Stimulated activated CD4-positive, alpha-beta T cell treated with anti-CD3 and anti-CD28 coated beads, TNF-alpha, amount 100 ng/mL, for 48 hours (primary cell): ENCODE data around the gene SLC37A1.

ENCODE experiments used
- DNase-seq, 3 donors: peaks; one replicate each; pipeline ENCODE4 v3.0.0-alpha.2; 2020; ENCODE audit warnings: low read depth in 3 of 3

SLC37A1 gene

GRCh38 chr21:42561762-42562650 is 48.4 kb downstream of the SLC37A1 start:
- DNase-seq: no peak

- DNase-seq: no peak
Observed at GRCh38 chr21:42562816-42563215, 49.2 kb downstream of the SLC37A1 start.

- no peak for DNase-seq
Observed at GRCh38 chr21:42563261-42563660, 49.6 kb downstream of the SLC37A1 start.

GRCh38 chr21:42563686-42564085 is 50.0 kb downstream of the SLC37A1 start:
- no peak for DNase-seq

GRCh38 chr21:42564561-42564971 is 50.9 kb downstream of the SLC37A1 start:
- no peak for DNase-seq

- DNase-seq: no peak
Observed at GRCh38 chr21:42565206-42565810, 51.7 kb downstream of the SLC37A1 start.

- DNase-seq: no peak
Observed at GRCh38 chr21:42565886-42566523, 52.4 kb downstream of the SLC37A1 start.

GRCh38 chr21:42566524-42567213 is 53.0 kb downstream of the SLC37A1 start:
- no peak for DNase-seq

- no peak for DNase-seq
Observed at GRCh38 chr21:42567214-42567555, 53.5 kb downstream of the SLC37A1 start.

GRCh38 chr21:42567861-42568260 is 54.2 kb downstream of the SLC37A1 start:
- DNase-seq: no peak

- no peak for DNase-seq
Observed at GRCh38 chr21:42568376-42568775, 54.7 kb downstream of the SLC37A1 start.

GRCh38 chr21:42568866-42569731 is 55.4 kb downstream of the SLC37A1 start:
- no peak for DNase-seq

- no peak for DNase-seq
Observed at GRCh38 chr21:42569732-42570301, 56.2 kb downstream of the SLC37A1 start.

GRCh38 chr21:42570362-42570761 is 56.7 kb downstream of the SLC37A1 start:
- no peak for DNase-seq

GRCh38 chr21:42570841-42571387 is 57.3 kb downstream of the SLC37A1 start:
- DNase-seq: no peak

- no peak for DNase-seq
Observed at GRCh38 chr21:42571391-42572150, 57.9 kb downstream of the SLC37A1 start.

GRCh38 chr21:42572906-42573495 is 59.3 kb downstream of the SLC37A1 start:
- DNase-seq: no peak

- no peak for DNase-seq
Observed at GRCh38 chr21:42574234-42575027, 60.8 kb downstream of the SLC37A1 start.

GRCh38 chr21:42575111-42575510 is 61.5 kb downstream of the SLC37A1 start:
- DNase-seq: no peak
